IPS-NIHi11 (cell line): ENCODE data around the gene TLK2.

Experiments
- DNase-seq: peaks from one replicate; pipeline ENCODE4 v3.0.0; 2012; ENCODE audit warnings: mixed read lengths, low spot score

Gene TLK2

DNA sequence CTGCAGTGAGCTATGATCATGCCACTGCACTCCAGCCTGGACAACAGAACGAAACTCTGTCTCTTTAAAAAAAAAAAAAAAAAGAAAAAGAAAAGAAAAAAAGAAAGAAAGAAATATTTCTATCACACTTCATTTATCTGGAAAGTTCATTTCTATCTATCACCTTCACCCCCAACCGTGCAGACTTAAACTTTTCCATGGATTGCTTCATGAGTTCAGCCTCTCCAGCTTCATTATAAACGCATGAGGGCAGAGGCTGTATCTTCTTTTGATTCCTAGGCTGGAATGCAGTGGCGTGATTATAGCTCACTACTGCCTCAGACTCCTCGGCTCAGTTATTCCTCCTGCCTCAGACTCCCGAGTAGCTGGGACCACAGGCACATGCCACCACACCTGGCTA, 177.0 kb downstream of the TLK2 start:
- no peak for DNase-seq

- DNase-seq: no peak
Observed at GRCh38 chr17:62656446-62656845, 177.8 kb downstream of the TLK2 start.

DNA sequence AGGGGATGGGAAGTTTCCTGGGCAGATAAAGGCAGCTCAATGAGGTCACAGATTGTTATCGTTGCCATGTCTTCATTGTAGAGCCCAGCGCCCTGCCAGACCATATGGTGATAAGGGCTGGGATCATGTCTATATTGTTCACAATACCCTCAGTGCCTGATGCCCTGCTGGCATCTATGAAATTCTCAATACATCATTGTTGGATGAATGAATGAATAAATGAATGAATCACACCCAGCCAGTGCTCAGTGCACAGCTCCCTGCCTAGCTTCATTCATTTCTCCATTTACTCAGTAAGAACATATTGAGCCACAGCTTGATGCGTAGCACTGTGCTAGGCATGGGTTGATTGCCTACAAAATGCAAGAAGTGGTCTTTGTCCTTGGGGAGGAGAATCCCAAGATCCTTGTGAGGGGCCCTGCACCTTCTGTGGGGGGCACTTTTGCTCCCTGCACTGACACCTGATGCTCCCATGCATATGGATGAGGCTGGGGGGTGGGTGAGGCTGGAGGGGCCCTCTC, 178.6 kb downstream of the TLK2 start:
- no peak for DNase-seq

- no peak for DNase-seq
Observed at GRCh38 chr17:62657690-62658089, 179.1 kb downstream of the TLK2 start.

DNA sequence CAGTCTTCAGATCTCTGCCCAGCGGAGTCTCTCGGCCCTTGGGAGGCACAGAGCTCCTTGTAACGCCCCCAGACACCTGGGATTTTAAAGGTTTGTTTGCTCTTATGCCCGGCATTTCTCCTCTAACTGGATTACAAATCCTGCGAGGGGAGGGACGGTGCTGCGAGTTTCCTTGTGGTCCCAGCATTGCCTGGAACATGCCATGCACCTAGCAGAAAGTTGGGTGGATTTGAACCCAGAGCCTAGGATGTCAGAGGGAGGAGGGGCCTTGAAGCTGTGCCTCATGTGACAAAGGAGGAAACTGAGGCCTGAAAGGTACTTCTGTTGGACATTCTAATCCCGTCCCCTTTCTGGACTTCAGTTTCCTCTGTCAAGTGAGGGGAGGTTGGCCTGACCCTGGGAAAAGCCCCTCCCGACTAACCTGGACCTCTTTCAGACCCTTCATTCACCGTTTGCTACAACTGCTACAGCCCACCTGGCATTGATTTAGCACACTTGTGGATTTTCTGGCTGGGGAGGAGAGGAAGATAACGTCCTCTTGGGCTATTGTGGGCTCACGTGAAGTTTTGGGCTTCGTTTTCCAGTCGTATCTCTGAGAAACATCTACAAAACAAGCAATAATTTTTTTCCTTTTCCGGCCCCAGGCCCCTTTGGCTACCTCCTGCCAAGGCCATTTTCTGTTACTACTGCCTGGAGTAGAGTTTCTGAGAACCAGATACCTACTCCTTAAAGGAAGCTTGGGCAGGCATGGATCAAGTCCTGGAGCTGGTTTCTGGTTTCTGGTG, 179.7 kb downstream of the TLK2 start:
- no peak for DNase-seq

DNA sequence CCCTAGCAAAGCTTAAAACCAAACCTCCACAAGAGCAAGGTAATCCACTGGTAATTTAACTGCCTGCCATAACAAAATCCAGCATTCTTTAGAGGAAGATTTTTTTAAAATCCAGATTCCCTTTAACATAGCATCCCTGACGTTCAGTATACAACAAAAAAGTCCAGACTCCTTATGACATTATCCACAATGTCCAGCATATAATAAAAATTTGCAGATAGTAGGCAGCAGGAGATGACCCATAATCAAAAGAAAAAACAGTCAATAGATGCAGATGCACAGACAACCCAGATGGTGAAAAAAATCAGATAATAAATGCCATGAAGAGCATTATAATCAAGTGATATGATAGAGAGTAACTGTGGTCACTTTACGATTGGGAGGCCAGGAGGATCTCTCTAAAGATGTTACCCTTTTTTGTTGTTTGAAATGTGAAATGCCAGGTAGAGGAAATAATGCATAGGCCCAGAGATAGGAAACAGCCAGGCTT, 182.0 kb downstream of the TLK2 start:
- DNase-seq: no peak

- no peak for DNase-seq
Observed at GRCh38 chr17:62661337-62661736, 182.7 kb downstream of the TLK2 start.

DNA sequence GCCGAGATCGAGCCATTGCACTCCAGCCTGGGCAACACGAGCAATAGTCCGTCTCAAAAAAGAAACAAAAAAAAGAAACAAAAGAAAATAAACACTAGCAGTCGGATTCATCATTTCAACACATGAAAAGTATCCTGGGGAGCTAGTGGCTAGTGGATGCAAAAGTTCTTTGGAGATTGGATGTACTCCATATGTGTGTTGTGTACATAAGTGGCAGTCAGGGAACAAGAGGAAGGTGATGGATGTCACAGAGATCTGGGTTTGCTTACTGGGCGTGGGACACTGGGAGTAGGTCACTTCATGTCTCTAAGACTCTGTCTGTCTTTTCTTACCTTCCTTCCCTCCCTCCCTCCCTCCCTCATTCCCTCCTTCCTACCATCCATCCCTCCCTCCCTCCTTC, 184.2 kb downstream of the TLK2 start:
- DNase-seq: no peak
